ENCODE data around the gene TYMP. TPM values are rescaled to one million over a fixed set of nuclear protein-coding genes. Genes with fewer than 3 reads are reported as not detected.

The TYMP gene
- total RNA-seq, 6 experiments from 2014 or later: 30.6 to 223 (median 88.2) TPM

- H3K9me3 ChIP-seq: no peaks in the 10 kb centered on the region
- 0% methylated on average over 2 of the region's 44 CpGs for WGBS (ENCODE audit: insufficient coverage, low coverage, low lambda C conversion rate, missing lambda C conversion rate)
- ATAC-seq (peak; percentile 29 to 52 (median 46)), DNase-seq (peak; percentile 83 to 87 (median 85))
- peak overlapping the region; percentile 94 to 98 (median 97) for H3K27ac ChIP-seq
- H3K27me3 ChIP-seq: no peaks in the 10 kb centered on the region
- peaks cover 0 to 14% (median 4%) of the 10 kb centered on the region in 4 donors for H3K4me1 ChIP-seq
- TF ChIP-seq, protein P1, sequence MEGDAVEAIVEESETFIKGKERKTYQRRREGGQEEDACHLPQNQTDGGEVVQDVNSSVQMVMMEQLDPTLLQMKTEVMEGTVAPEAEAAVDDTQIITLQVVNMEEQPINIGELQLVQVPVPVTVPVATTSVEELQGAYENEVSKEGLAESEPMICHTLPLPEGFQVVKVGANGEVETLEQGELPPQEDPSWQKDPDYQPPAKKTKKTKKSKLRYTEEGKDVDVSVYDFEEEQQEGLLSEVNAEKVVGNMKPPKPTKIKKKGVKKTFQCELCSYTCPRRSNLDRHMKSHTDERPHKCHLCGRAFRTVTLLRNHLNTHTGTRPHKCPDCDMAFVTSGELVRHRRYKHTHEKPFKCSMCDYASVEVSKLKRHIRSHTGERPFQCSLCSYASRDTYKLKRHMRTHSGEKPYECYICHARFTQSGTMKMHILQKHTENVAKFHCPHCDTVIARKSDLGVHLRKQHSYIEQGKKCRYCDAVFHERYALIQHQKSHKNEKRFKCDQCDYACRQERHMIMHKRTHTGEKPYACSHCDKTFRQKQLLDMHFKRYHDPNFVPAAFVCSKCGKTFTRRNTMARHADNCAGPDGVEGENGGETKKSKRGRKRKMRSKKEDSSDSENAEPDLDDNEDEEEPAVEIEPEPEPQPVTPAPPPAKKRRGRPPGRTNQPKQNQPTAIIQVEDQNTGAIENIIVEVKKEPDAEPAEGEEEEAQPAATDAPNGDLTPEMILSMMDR (IDR thresholded peaks at IDR 0.05): no peak
- TF ChIP-seq POLR2A (IDR thresholded peaks at IDR 0.05): no peak
- H3K36me3 ChIP-seq: no peaks in the 10 kb centered on the region
- intact Hi-C loops (cut with DNase I): no loop called here
- peak overlapping the region; percentile 75 to 79 (median 76) for H3K4me3 ChIP-seq
Observed at GRCh38 chr22:50531546-50531961, 1.7 kb upstream of the TYMP start.

DNA sequence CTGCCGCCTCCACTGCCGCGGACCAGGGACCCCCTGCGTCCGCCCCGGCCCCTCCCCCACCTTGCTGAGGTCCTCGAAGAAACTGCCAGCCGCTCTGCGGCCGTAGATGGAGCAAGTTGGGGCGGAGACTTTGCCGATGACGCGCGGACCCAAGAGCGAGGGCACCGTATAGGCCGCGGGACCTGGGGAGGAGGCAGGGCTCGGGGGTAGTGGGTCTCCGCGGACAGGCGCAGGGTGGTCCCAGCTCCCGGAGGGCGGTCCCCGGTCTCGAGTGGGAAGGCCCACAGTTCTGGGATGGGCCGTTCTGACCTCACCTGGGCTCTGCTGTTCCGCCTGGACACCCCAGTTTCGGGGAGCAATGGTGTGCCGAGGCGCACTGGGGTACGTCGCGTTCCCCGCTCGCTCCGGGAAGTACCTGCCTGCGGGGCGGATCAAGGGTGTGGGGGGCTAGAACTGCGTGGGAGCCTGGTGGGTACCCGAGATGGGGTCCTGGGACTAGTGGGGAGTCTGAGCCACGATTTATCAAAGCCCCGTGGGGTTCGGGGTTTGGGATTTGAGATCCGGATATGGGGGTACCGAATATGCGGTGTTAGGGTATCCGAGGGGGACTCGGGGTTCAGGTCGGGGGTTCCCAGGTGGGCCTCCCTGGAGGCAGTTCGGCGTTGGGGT is 1.2 kb upstream of the TYMP start:
- peak overlapping the region; percentile 94 to 98 (median 97) for H3K27ac ChIP-seq
- ATAC-seq (peak; percentile 46 to 62 (median 58)), DNase-seq (peak; percentile 94 to 97 (median 95))
- H3K9me3 ChIP-seq: no peaks in the 10 kb centered on the region
- H3K4me1 ChIP-seq: peaks cover 0 to 14% (median 6%) of the 10 kb centered on the region in 4 donors
- intact Hi-C loops (cut with DNase I): no loop called here
- H3K36me3 ChIP-seq: no peaks in the 10 kb centered on the region
- H3K27me3 ChIP-seq: no peaks in the 10 kb centered on the region
- 5% methylated on average over 7 of the region's 53 CpGs for WGBS (ENCODE audit: insufficient coverage, low coverage, low lambda C conversion rate, missing lambda C conversion rate)
- H3K4me3 ChIP-seq: peak overlapping the region; percentile 75 to 79 (median 76)
- TF ChIP-seq, protein P1 (IDR thresholded peaks at IDR 0.05): no peak
- TF ChIP-seq POLR2A (IDR thresholded peaks at IDR 0.05): peak; percentile 90

GRCh38 chr22:50530580-50530876 is 716 bp upstream of the TYMP start:
- Histone ChIP-seq H3K27me3 (no peaks in the 10 kb centered on the region), H3K27ac (peak overlapping the region; percentile 94 to 98 (median 97)), H3K36me3 (no peaks in the 10 kb centered on the region), H3K4me3 (peak overlapping the region; percentile 75 to 79 (median 76)), H3K4me1 (peaks cover 0 to 14% (median 6%) of the 10 kb centered on the region in 4 donors), H3K9me3 (no peaks in the 10 kb centered on the region)
- DNase-seq: peak; percentile 85 to 90 (median 90)
- ATAC-seq: peak; percentile 15 to 45 (median 42)
- intact Hi-C loops (cut with DNase I): no loop called here
- WGBS (ENCODE audit: insufficient coverage, low coverage, low lambda C conversion rate, missing lambda C conversion rate): no CpG with 5 or more reads among the region's 21 CpGs
- no peak for TF ChIP-seq POLR2A (IDR thresholded peaks at IDR 0.05)
- TF ChIP-seq, protein P1 (IDR thresholded peaks at IDR 0.05): no peak

GRCh38 chr22:50529416-50529896 is 356 bp downstream of the TYMP start:
- TF ChIP-seq, protein P1 (IDR thresholded peaks at IDR 0.05): no peak
- no peak for TF ChIP-seq POLR2A (IDR thresholded peaks at IDR 0.05)
- ATAC-seq (no peak), DNase-seq (peak in 2 of 3 donors; percentile 71 to 79)
- WGBS (ENCODE audit: insufficient coverage, low coverage, low lambda C conversion rate, missing lambda C conversion rate): 0% methylated on average over 9 of the region's 50 CpGs
- no peaks in the 10 kb centered on the region for H3K9me3 ChIP-seq
- H3K4me1 ChIP-seq: peaks cover 0 to 20% (median 7%) of the 10 kb centered on the region in 4 donors
- no peaks in the 10 kb centered on the region for H3K27me3 ChIP-seq
- H3K27ac ChIP-seq: peak overlapping the region; percentile 94 to 98 (median 97)
- H3K36me3 ChIP-seq: no peaks in the 10 kb centered on the region
- peak overlapping the region; percentile 75 to 79 (median 76) for H3K4me3 ChIP-seq
- intact Hi-C loops (cut with DNase I): loop anchor here in 1 of 2 donors (10.0 kb wide), 1 partner anchor 85 kb away; no protein-coding TSS in a partner anchor
